Activated CD8-positive, alpha-beta T cell treated with anti-CD3 and anti-CD28 coated beads for 36 hours (primary cell): Measurements from ENCODE around the gene PPP3CB. TPM values are rescaled to one million over a fixed set of nuclear protein-coding genes. Genes with fewer than 3 reads are reported as not detected.

Experiments used
- ATAC-seq: fragments of 200-7000 bp; cut with Tn5 transposase; one replicate; pipeline ENCODE4 v1.10.0; 2021; ENCODE audit warnings: mild to moderate bottlenecking, moderate library complexity
- CTCF ChIA-PET: fragments of 350-600 bp; sonication (Branson Sonifier 250); formaldehyde crosslinking; loops from one replicate; lab custom pipeline; 2021; ENCODE audit warnings: antibody characterized with exemption; lab: Charles Lee
- POLR2A ChIA-PET: fragments of 350-600 bp; sonication (Branson Sonifier 250); formaldehyde crosslinking; loops from one replicate; lab custom pipeline; 2021; ENCODE audit warnings: antibody characterized with exemption; lab: Charles Lee
- DNase-seq: peaks from one replicate; pipeline ENCODE4 v3.0.0-alpha.2; 2020
- H3K27ac Mint-ChIP-seq: one replicate; pipeline ENCODE4 v1.8.0; 2021; ENCODE audit warnings: mild to moderate bottlenecking, mixed read lengths
- H3K27me3 Mint-ChIP-seq: one replicate; pipeline ENCODE4 v1.8.0; 2021; ENCODE audit warnings: mixed read lengths
- H3K36me3 Mint-ChIP-seq: one replicate; pipeline ENCODE4 v1.8.0; 2021; ENCODE audit warnings: low read depth, mixed read lengths
- H3K4me1 Mint-ChIP-seq: one replicate; pipeline ENCODE4 v1.8.0; 2021; ENCODE audit warnings: low read depth, mixed read lengths
- H3K4me3 Mint-ChIP-seq: one replicate; pipeline ENCODE4 v1.8.0; 2021; ENCODE audit warnings: mild to moderate bottlenecking, moderate library complexity, mixed read lengths
- H3K9me3 Mint-ChIP-seq: one replicate; pipeline ENCODE4 v1.8.0; 2021; ENCODE audit warnings: mixed read lengths
- intact Hi-C: fragments of 100-400 bp; cut with micrococcal nuclease; formaldehyde crosslinking; loops from one replicate; pipeline ENCODE4 v1.10.0; 2022
- total RNA-seq, 2 experiments: library from RNA; stranded (reverse); gene quantifications; one replicate each; pipeline ENCODE4 v1.2.3, GENCODE V29; 2021
- TF ChIP-seq, protein P1 (sequence below): fragments of 200-600 bp; IDR thresholded peaks from one replicate; pipeline ENCODE4 v1.8.0; 2022; ENCODE audit warnings: antibody characterized with exemption, mild to moderate bottlenecking

PPP3CB gene
- total RNA-seq, 2 experiments from 2014 or later: 35.8 to 36.5 TPM

DNA sequence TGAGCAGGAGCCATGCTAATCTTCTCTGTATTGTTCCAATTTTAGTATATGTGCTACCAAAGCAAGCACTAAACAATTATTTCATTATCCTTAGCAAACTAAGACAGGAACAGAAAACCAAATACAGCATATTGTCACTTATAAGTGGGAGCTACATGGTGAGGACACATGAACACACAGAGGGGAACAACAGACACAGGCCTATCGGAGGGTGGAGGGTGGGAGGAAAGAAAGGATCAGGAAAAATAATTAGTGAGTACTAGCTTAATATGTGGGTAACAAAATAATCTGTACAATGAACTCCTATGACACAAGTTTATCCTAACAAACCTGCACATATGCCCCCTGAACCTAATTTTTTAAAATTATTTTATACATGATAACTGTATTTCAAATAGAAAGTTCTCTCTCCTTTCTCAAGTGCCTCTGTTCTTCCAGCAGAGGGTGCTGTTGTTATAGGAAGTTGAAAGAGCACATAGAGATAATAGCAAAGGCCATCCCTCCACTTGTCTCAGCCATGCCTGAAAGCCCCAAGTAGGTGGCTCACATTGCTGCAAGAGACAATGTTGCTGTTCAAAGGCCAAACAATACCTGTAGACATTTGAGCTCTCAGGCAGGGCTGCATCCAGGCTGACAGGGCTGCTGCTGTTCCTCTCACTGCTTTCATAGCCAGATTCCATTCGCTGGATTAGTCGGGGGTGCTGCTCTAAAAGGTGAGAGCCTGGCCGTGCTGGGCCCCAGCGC is 33.4 kb upstream of the PPP3CB start:
- POLR2A ChIA-PET: interaction anchor here (1.1 to 1.2 kb wide), 2 partner anchors 9 to 118 kb away, joined by 3 read pairs; no protein-coding TSS in a partner anchor
- no peaks in the 10 kb centered on the region for H3K36me3 Mint-ChIP-seq
- no peaks in the 10 kb centered on the region for H3K9me3 Mint-ChIP-seq
- no peaks in the 10 kb centered on the region for H3K4me1 Mint-ChIP-seq
- no peak overlapping the region for H3K27ac Mint-ChIP-seq
- no peak overlapping the region for H3K4me3 Mint-ChIP-seq
- TF ChIP-seq, protein P1, sequence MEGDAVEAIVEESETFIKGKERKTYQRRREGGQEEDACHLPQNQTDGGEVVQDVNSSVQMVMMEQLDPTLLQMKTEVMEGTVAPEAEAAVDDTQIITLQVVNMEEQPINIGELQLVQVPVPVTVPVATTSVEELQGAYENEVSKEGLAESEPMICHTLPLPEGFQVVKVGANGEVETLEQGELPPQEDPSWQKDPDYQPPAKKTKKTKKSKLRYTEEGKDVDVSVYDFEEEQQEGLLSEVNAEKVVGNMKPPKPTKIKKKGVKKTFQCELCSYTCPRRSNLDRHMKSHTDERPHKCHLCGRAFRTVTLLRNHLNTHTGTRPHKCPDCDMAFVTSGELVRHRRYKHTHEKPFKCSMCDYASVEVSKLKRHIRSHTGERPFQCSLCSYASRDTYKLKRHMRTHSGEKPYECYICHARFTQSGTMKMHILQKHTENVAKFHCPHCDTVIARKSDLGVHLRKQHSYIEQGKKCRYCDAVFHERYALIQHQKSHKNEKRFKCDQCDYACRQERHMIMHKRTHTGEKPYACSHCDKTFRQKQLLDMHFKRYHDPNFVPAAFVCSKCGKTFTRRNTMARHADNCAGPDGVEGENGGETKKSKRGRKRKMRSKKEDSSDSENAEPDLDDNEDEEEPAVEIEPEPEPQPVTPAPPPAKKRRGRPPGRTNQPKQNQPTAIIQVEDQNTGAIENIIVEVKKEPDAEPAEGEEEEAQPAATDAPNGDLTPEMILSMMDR: peak; percentile 92
- no peaks in the 10 kb centered on the region for H3K27me3 Mint-ChIP-seq
- intact Hi-C loops: loop anchor here (1.0 kb wide), 1 partner anchor 115 kb away; no protein-coding TSS in a partner anchor
- CTCF ChIA-PET: interaction anchor here (0.6 to 4.9 kb wide), 38 partner anchors 9 to 350 kb away, joined by 3 to 143 read pairs (median 6); partner anchors contain the start of gene MYOZ1
- peak; percentile 62 for DNase-seq
- ATAC-seq: peak; percentile 93

DNA sequence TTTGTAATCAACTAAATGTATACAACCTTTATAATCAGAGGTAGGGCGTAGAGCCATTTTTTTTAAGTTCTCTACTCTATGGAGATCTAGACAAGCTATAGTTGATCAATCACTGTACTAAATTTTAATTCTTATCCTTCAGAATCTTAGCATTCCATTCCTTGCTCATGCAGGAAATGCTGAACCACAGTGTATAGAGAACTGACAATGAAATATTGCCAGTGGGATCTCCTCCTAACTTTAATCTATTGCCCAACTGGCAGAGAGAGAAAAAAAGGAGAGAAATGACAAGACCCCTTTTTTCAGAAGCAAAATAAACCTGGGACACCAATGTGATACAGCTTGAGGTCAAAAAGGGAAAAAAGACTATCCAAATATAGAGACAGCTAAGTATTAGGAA is 26.4 kb upstream of the PPP3CB start:
- ATAC-seq: no peak
- TF ChIP-seq, protein P1: no peak
- no peaks in the 10 kb centered on the region for H3K27me3 Mint-ChIP-seq
- ChIA-PET CTCF (interaction anchor here (1.0 to 1.6 kb wide), 2 partner anchors 121 to 258 kb away, joined by 3 to 10 read pairs; no protein-coding TSS in a partner anchor), POLR2A (no interaction called here)
- H3K27ac Mint-ChIP-seq: no peak overlapping the region
- H3K4me1 Mint-ChIP-seq: no peaks in the 10 kb centered on the region
- H3K36me3 Mint-ChIP-seq: no peaks in the 10 kb centered on the region
- no peak for DNase-seq
- no peaks in the 10 kb centered on the region for H3K9me3 Mint-ChIP-seq
- intact Hi-C loops: no loop called here
- no peak overlapping the region for H3K4me3 Mint-ChIP-seq

DNA sequence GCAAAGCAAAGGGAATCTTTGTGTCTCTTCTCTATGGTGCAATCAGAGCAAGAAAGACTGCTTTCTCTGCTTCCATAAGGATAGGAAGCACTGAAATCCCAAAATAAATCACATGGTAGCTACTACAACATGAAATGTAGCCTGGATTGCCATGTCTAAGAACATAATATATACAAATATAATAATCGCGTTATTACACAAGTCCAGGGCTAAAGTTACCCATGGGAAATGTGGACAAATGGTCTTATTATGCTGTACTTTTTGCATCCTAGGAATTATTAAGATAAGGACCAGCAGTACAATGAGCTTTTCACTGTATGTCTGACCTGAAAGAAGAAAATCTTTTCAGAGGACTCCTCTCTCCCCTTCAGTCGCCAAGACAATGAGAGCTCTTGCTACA is 23.5 kb upstream of the PPP3CB start:
- DNase-seq (no peak), ATAC-seq (no peak)
- no peaks in the 10 kb centered on the region for H3K9me3 Mint-ChIP-seq
- no peak overlapping the region for H3K27ac Mint-ChIP-seq
- no peaks in the 10 kb centered on the region for H3K36me3 Mint-ChIP-seq
- H3K4me1 Mint-ChIP-seq: no peaks in the 10 kb centered on the region
- intact Hi-C loops: no loop called here
- POLR2A ChIA-PET: no interaction called here
- TF ChIP-seq, protein P1: no peak
- CTCF ChIA-PET: interaction anchor here (0.5 to 2.8 kb wide), 5 partner anchors 9 to 125 kb away, joined by 3 to 9 read pairs (median 5); no protein-coding TSS in a partner anchor
- no peak overlapping the region for H3K4me3 Mint-ChIP-seq
- no peaks in the 10 kb centered on the region for H3K27me3 Mint-ChIP-seq

- CTCF ChIA-PET: interaction anchor here (2.8 kb wide), 1 partner anchor 12 kb away, joined by 16 read pairs; no protein-coding TSS in a partner anchor
- no peak overlapping the region for H3K4me3 Mint-ChIP-seq
- H3K27me3 Mint-ChIP-seq: no peaks in the 10 kb centered on the region
- POLR2A ChIA-PET: no interaction called here
- H3K4me1 Mint-ChIP-seq: no peaks in the 10 kb centered on the region
- intact Hi-C loops: no loop called here
- no peak for ATAC-seq
- H3K9me3 Mint-ChIP-seq: no peaks in the 10 kb centered on the region
- TF ChIP-seq, protein P1: no peak
- DNase-seq: no peak
- no peak overlapping the region for H3K27ac Mint-ChIP-seq
- H3K36me3 Mint-ChIP-seq: no peaks in the 10 kb centered on the region
Measured at GRCh38 chr10:73517166-73517888, 21.5 kb upstream of the PPP3CB start.
